Hematopoietic multipotent progenitor cell (in vitro differentiated cells): ENCODE data around the gene KMT2C. TPM values are rescaled to one million over a fixed set of nuclear protein-coding genes. Genes with fewer than 3 reads are reported as not detected.

Experiments used
- DNase-seq, 3 donors: peaks; one replicate each; pipeline ENCODE4 v3.0.0-alpha.2; 2011 to 2015; ENCODE audit warnings: low read depth in 2 of 3, low spot score in 2 of 3
- total RNA-seq: library from RNA; depleted of rRNA; stranded (reverse); fragments of >200 nt; gene quantifications from one replicate; pipeline ENCODE4 v1.2.3, GENCODE V29; 2012

KMT2C gene
- total RNA-seq, 1 donor = 33.1 TPM

DNA sequence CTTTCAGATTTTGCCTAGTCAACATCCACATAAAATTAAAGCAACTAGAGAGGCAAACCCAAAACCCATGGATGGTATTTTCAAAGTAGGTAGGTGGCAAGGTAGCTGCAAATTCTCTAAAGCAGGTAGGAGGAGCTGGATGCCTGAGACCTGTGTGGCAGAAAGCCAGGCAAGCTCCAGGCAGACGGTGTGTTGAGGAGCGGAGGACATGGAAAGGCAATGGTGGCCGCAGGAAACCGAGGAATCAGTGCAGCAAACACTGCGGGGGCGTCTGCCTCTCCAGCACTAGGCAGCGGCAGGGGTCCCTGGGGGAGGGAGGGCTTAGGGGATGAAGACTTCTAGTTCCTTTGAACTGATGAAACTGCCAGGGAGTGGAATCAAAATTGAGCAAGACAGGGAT lies 309.1 kb downstream of the KMT2C start:
- DNase-seq = no peak

GRCh38 chr7:152122540-152122939 lies 313.3 kb downstream of the KMT2C start:
- DNase-seq = no peak

- no peak for DNase-seq
Measured at GRCh38 chr7:152121432-152121831, 314.4 kb downstream of the KMT2C start.

GRCh38 chr7:152120776-152121175 lies 315.0 kb downstream of the KMT2C start:
- DNase-seq = no peak

DNA sequence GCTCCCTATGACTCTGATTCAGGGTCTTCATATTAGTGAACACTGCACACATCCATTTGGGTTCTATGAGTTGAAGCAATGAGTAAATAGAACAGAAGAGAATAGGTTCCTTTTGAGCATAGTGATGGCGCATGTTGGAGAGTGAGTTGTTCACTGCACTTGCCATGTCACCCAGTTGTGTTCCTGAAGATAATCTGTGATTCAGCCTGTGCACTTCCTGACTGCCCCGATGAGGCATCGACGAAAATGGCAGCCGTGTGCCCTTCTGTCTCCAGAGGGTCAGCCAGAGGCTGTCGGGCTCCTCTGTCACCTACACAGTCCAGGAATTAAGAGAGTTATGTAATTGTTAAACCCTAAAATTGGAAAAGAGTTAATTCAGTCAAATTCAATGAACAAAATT lies 315.6 kb downstream of the KMT2C start:
- DNase-seq = no peak

GRCh38 chr7:152117356-152117755 lies 318.4 kb downstream of the KMT2C start:
- DNase-seq = no peak

- no peak for DNase-seq
Measured at GRCh38 chr7:152115021-152115718, 320.6 kb downstream of the KMT2C start.

- no peak for DNase-seq
Measured at GRCh38 chr7:152112829-152113228, 323.0 kb downstream of the KMT2C start.

DNA sequence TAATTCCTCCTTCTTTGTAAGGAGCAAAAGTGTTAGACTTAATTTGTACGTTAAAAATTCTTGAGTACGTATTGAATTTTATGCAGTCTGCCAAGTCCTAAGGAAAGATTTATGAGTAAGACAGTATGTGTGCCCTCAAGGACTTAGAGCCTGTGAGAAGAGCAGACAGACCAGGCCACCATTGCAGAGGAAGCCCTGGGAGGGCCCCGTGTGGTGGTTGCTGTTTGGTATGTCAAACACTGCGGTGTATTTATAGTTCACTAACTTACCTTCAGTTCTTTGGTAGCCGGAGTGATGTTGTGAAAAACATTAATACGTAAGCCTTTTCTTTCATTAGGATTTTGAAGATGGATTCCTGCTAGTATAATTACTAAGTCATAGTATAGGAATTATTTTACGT lies 327.4 kb downstream of the KMT2C start:
- no peak for DNase-seq

DNA sequence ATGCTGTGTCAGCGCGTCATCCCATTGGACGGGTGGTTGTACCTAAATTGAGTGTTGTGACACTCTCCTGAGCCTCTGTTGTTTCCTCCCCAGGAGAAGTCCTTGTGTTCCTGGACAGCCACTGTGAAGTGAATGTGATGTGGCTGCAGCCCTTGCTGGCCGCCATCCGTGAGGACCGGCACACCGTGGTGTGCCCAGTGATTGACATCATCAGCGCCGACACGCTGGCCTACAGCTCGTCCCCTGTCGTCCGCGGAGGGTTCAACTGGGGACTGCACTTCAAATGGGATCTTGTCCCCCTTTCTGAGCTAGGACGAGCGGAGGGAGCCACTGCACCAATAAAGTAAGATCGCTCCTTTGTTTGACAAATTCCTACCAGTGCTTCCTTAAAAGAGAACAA lies 327.9 kb downstream of the KMT2C start:
- DNase-seq = no peak

DNA sequence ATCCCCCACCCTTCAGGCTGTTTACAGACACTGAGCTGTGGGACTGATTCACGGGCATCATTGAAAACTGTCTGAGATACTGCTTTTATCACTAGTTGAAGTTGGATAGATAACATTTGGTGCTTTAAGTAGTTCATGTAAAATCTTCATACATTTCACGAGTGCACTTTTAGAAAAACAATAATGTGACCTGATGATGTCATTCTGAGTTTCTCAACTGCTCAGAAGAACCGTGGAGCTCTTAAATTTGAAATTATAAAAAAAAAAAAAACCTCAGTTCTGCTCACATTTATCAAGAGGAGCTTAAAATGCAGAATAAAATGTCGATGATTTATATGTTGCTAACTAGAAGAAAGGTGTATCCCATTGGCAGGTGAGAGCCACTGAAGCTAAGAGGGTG lies 328.8 kb downstream of the KMT2C start:
- no peak for DNase-seq

GRCh38 chr7:152105205-152105604 lies 330.6 kb downstream of the KMT2C start:
- DNase-seq = no peak

DNA sequence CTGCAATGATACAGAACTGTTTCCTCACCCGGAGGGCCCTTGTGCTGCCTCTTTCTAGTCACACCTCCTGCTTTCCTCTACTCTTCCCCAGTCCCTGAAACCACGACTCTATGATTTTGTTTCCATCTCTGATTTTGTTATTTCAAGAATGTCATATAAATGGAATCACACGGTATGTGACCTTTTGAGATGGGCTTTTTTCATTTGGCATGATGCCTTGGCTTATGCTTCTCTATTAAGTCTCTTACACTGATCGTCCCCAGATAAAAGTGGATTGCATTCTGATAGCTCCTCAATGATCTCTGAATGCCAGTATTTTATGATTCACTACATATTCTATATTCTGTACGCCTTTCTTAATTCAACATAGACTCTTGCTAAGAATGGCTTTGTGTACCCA lies 332.1 kb downstream of the KMT2C start:
- DNase-seq = no peak

DNA sequence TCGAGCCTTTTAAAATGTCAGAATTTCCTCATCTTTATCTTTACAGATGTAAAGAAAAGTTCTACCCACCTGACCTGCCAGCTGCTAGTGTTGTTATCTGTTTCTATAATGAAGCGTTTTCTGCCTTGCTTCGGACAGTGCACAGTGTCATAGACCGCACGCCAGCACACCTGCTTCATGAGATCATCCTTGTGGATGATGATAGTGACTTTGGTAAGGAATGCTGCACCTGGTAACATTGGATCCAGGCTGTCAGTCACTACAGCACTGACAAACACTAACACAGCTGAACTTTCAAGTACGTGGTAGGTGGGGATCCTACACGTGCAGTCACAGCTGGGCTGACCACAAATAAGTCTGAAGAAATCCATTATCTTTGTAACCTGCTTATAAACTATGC lies 332.7 kb downstream of the KMT2C start:
- no peak for DNase-seq

- no peak for DNase-seq
Measured at GRCh38 chr7:152097330-152097729, 338.5 kb downstream of the KMT2C start.

- no peak for DNase-seq
Measured at GRCh38 chr7:152095771-152096170, 340.0 kb downstream of the KMT2C start.

GRCh38 chr7:152093717-152094116 lies 342.1 kb downstream of the KMT2C start:
- DNase-seq = no peak

DNA sequence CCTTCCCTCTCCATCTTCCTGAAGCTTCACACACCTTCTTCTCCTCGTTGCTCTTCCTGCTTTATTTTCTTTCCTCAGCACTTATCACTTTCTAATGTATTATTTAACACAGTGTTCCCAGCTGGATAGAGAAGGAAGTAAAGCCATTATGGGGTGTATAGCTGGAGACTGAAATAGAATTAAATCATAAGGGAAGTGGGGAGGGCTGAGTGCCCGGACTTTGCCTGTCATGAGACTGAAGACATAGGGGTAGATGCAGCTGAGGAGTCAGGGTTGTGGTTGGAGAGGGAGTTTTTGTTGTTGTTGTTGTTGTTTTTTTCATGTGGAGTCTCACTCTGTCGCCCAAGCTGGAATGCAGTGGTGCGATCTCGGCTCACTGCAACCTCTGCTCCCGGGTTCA lies 345.1 kb downstream of the KMT2C start:
- no peak for DNase-seq

GRCh38 chr7:152089183-152089582 lies 346.6 kb downstream of the KMT2C start:
- no peak for DNase-seq

GRCh38 chr7:152086513-152086912 lies 349.3 kb downstream of the KMT2C start:
- DNase-seq = no peak

GRCh38 chr7:152085131-152085530 lies 350.7 kb downstream of the KMT2C start:
- DNase-seq = no peak
